ENCODE data around the gene FLVCR2. TPM values are rescaled to one million over a fixed set of nuclear protein-coding genes. Genes with fewer than 3 reads are reported as not detected.

The FLVCR2 gene
- total RNA-seq, 4 donors from 2014 or later = 11.5 to 21.8 (median 12.3) TPM

- no peak for TF ChIP-seq CTCF (IDR thresholded peaks at IDR 0.05; ENCODE audit: low read depth)
Observed at GRCh38 chr14:75565056-75565455, 13.4 kb upstream of the FLVCR2 start.

DNA sequence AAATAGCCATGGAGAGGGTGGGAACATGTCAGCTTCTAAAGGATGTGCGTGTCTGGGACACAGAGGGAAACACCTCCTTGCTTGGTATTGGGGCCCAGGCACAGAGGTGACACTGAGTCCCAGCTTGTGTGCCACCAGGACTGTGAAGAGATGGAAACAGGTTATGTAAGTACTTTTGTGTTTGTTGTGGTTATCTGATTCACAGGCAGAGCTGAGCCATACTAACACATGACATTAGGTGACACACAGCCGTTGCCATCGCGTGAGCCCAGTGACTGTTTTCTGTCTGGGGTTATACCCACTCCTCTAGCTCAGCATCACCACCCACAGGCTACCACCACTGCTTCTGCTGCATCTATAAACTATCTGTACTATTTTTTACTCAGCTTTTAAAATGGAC is 12.1 kb upstream of the FLVCR2 start:
- no peak for TF ChIP-seq CTCF (IDR thresholded peaks at IDR 0.05; ENCODE audit: low read depth)

- no peak for TF ChIP-seq CTCF (IDR thresholded peaks at IDR 0.05; ENCODE audit: low read depth)
Observed at GRCh38 chr14:75566752-75567151, 11.7 kb upstream of the FLVCR2 start.

DNA sequence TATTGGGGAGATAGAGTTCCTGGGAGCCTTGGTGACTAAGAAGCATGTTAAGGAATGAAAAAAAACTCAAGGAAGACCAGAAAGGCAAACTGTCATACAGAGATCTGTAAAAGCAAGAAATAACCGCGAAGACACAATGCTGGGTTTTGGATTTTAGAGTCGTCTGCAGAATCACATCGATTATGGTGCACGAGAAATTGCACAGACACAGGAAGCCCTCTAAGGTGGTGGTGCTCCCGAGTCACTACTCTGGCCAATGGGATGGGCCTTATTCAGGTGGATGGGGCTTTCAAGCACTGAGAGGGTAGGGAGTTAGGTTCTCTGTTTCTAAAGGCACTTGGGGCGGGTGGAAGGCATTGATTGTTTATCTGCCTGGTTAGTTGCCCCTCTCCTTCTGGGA is 10.3 kb upstream of the FLVCR2 start:
- no peak for TF ChIP-seq CTCF (IDR thresholded peaks at IDR 0.05; ENCODE audit: low read depth)

- no peak for TF ChIP-seq CTCF (IDR thresholded peaks at IDR 0.05; ENCODE audit: low read depth)
Observed at GRCh38 chr14:75568791-75569190, 9.6 kb upstream of the FLVCR2 start.

DNA sequence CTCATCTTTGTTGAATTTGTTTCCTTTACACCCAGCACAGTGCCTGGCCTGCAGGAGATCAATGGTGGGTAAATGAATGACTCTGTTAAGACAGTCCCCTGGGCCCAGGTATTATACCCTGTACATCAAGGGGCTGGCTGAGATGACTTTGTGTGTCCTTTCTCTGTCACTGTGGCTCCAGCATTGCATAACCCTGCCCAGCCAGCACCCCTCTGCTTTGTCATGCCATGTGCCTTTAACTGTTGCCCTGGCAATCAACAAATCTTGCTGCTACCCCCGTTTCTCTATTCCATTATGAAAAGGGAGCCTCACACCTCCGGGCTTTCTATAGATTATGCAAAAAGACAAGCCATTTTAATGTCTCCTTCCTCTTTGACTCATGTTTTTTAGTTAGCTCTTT is 7.6 kb upstream of the FLVCR2 start:
- no peak for TF ChIP-seq CTCF (IDR thresholded peaks at IDR 0.05; ENCODE audit: low read depth)

GRCh38 chr14:75572104-75572503 is 6.3 kb upstream of the FLVCR2 start:
- no peak for TF ChIP-seq CTCF (IDR thresholded peaks at IDR 0.05; ENCODE audit: low read depth)
